Mesenchymal stem cell (in vitro differentiated cells and primary cell): ENCODE data around the gene PLA2G2F.

Experiments
- DNase-seq: peaks from one replicate; pipeline ENCODE4 v3.0.0-alpha.2; 2013
- H2AFZ ChIP-seq: one replicate; pipeline ENCODE4 v1.6.1; 2013; ENCODE audit warnings: low read depth, mild to moderate bottlenecking, control low read depth, inconsistent platforms, low read length, moderate library complexity
- H2AK5ac ChIP-seq: 2 replicates; pipeline ENCODE4 v1.6.1; 2013; ENCODE audit warnings: low read length, moderate library complexity, mild to moderate bottlenecking, inconsistent platforms; ENCODE audit not compliant: severe bottlenecking
- H2BK120ac ChIP-seq: one replicate; pipeline ENCODE4 v1.6.1; 2013; ENCODE audit warnings: low read depth, mild to moderate bottlenecking, inconsistent platforms, low read length, moderate library complexity
- H2BK12ac ChIP-seq, 2 experiments: one replicate each; pipeline ENCODE4 v1.6.1; 2013; ENCODE audit warnings: inconsistent platforms in 2 of 2, low read length in 2 of 2, mild to moderate bottlenecking in 2 of 2, moderate library complexity in 2 of 2, control low read depth in 1 of 2
- H2BK15ac ChIP-seq: one replicate; pipeline ENCODE4 v1.6.1; 2013; ENCODE audit warnings: mild to moderate bottlenecking, low read depth, inconsistent platforms; ENCODE audit not compliant: poor library complexity, severe bottlenecking
- H2BK5ac ChIP-seq: 2 replicates; pipeline ENCODE4 v1.6.1; 2013; ENCODE audit warnings: low read depth, mild to moderate bottlenecking, low read length, control low read depth, inconsistent platforms; ENCODE audit not compliant: poor library complexity, severe bottlenecking
- H3K14ac ChIP-seq, 2 experiments: one replicate each; pipeline ENCODE4 v1.6.1; 2013; ENCODE audit warnings: inconsistent platforms in 2 of 2, low read length in 2 of 2, control low read depth in 1 of 2, mild to moderate bottlenecking in 1 of 2, moderate library complexity in 1 of 2
- H3K18ac ChIP-seq, 2 experiments: one replicate each; pipeline ENCODE4 v1.6.1; 2013; ENCODE audit warnings: inconsistent platforms in 2 of 2, low read length in 2 of 2, control low read depth in 1 of 2, low read depth in 1 of 2, mild to moderate bottlenecking in 1 of 2
- H3K23ac ChIP-seq, 2 experiments: one replicate each; pipeline ENCODE4 v1.6.1; 2013; ENCODE audit warnings: inconsistent platforms in 2 of 2, low read length in 2 of 2, mild to moderate bottlenecking in 2 of 2, moderate library complexity in 2 of 2, control low read depth in 1 of 2
- H3K27ac ChIP-seq: 2 replicates; pipeline ENCODE4 v1.5.1; 2013; ENCODE audit warnings: mild to moderate bottlenecking, moderate library complexity, low read length, control low read depth, inconsistent platforms; ENCODE audit not compliant: poor library complexity, severe bottlenecking
- H3K27me3 ChIP-seq, 2 experiments: 2 replicates each; pipeline versions ENCODE4 v1.6.1 to v1.7.0; 2013; ENCODE audit warnings: low read length in 2 of 2, mild to moderate bottlenecking in 2 of 2, moderate library complexity in 2 of 2, control low read depth in 1 of 2, inconsistent platforms in 1 of 2; ENCODE audit not compliant: control insufficient read depth in 1 of 2, insufficient read depth in 1 of 2
- H3K36me3 ChIP-seq, 2 experiments: 2 replicates each; pipeline versions ENCODE4 v1.6.1 to v1.7.0; 2013; ENCODE audit warnings: low read length in 2 of 2, control low read depth in 1 of 2, inconsistent platforms in 1 of 2, low read depth in 1 of 2, mild to moderate bottlenecking in 1 of 2; ENCODE audit not compliant: insufficient read depth in 2 of 2, control insufficient read depth in 1 of 2
- H3K4ac ChIP-seq, 2 experiments: one replicate each; pipeline ENCODE4 v1.6.1; 2013; ENCODE audit warnings: inconsistent platforms in 2 of 2, low read length in 2 of 2, mild to moderate bottlenecking in 2 of 2, moderate library complexity in 2 of 2, control low read depth in 1 of 2, low read depth in 1 of 2
- H3K4me1 ChIP-seq: 2 replicates; pipeline ENCODE4 v1.6.1; 2013; ENCODE audit warnings: low read depth, low read length, control low read depth; ENCODE audit not compliant: control insufficient read depth, insufficient read depth
- H3K4me2 ChIP-seq: 2 replicates; pipeline ENCODE4 v1.6.1; 2013; ENCODE audit warnings: low read length, mild to moderate bottlenecking, inconsistent platforms; ENCODE audit not compliant: poor library complexity, severe bottlenecking
- H3K4me3 ChIP-seq, 2 experiments: 2 replicates each; pipeline versions ENCODE4 v1.5.1 to v1.7.0; 2013; ENCODE audit warnings: low read length in 2 of 2, mild to moderate bottlenecking in 2 of 2, control low read depth in 1 of 2, low read depth in 1 of 2; ENCODE audit not compliant: insufficient read depth in 1 of 2
- H3K79me1 ChIP-seq: replicated peaks from 2 replicates; pipeline ENCODE4 v1.6.1; 2013; ENCODE audit warnings: mild to moderate bottlenecking, control low read depth, low read length, inconsistent platforms; ENCODE audit not compliant: poor library complexity, severe bottlenecking
- H3K9ac ChIP-seq: 2 replicates; pipeline ENCODE4 v1.7.0; 2013; ENCODE audit warnings: mild to moderate bottlenecking, low read length, moderate library complexity
- H3K9me3 ChIP-seq: 2 replicates; pipeline ENCODE4 v1.7.0; 2013; ENCODE audit warnings: mild to moderate bottlenecking, low read length; ENCODE audit not compliant: control insufficient read depth
- H4K8ac ChIP-seq: one replicate; pipeline ENCODE4 v1.6.1; 2013; ENCODE audit warnings: inconsistent platforms, mild to moderate bottlenecking, low read length, moderate library complexity
- H4K91ac ChIP-seq: one replicate; pipeline ENCODE4 v1.6.1; 2013; ENCODE audit warnings: mild to moderate bottlenecking, low read length, inconsistent platforms
- WGBS: methylation state at CpG from one replicate; pipeline ENCODE4 v1.1.7; 2013; ENCODE audit warnings: mixed read lengths; 5-methylcytosine and 5-hydroxymethylcytosine counted together

PLA2G2F gene

DNA sequence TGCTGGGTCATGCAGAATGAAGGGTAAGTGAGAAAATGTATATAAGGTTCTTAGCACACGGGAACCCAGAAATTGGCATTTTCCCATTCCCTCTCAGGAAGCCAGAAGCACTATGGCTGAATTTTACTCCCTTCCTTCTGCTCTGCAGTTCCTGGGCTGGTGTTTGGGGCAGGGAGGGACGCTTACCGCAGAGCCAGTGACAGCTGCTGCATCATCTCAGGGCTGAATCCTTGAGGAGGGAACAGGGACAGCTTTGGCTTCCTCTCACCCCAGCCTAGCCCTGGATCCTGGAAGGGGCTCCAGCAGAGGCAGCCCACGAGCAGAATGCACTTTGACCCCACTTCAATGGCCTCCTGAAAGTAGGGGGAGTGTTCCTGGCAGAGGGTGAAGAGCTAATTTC is 31.8 kb upstream of the PLA2G2F start:
- Histone ChIP-seq H3K4ac (no peak overlapping the region), H4K8ac (no peak overlapping the region), H3K4me2 (no peak overlapping the region), H2BK12ac (no peak overlapping the region), H3K9me3 (no peaks in the 10 kb centered on the region), H3K27me3 (peaks cover 0 to 3% of the 10 kb centered on the region in 2 experiments), H2BK15ac (no peak overlapping the region), H3K27ac (no peak overlapping the region), H2AK5ac (no peak overlapping the region), H3K9ac (no peak overlapping the region), H3K14ac (no peak overlapping the region), H3K23ac (no peak overlapping the region), H2BK120ac (no peak overlapping the region), H2BK5ac (no peak overlapping the region), H2AFZ (no peak overlapping the region), H3K79me1 (no peaks in the 10 kb centered on the region), H4K91ac (no peak overlapping the region), H3K36me3 (no peaks in the 10 kb centered on the region), H3K4me3 (peak overlapping the region in 1 of 2 experiments; percentile 14), H3K18ac (no peak overlapping the region), H3K4me1 (no peaks in the 10 kb centered on the region)
- DNase-seq: no peak
- 69% methylated on average over 4 of the region's 4 CpGs for WGBS

DNA sequence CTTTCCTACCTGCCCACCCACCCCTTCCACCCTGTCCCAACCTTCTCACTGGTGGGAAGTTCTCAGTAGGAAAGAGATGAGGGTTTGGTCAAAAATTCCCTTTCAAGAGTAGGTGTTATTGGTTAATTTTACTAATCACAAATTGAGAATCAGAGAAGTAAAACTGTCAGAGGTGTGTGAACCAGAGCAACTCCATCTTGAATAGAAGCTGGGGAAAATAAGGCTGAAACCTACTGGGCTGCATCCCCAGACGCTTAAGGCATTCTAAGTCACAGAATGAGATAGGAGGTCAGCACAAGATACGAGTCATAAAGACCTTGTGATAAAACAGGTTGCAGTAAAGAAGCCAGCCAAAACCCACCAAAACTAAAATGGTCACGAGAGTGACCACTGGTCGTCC is 31.3 kb upstream of the PLA2G2F start:
- Histone ChIP-seq H3K36me3 (no peaks in the 10 kb centered on the region), H4K8ac (no peak overlapping the region), H4K91ac (no peak overlapping the region), H2AFZ (no peak overlapping the region), H3K4me1 (no peaks in the 10 kb centered on the region), H3K18ac (no peak overlapping the region), H2BK5ac (no peak overlapping the region), H3K14ac (no peak overlapping the region), H3K4me3 (peak overlapping the region in 1 of 2 experiments; percentile 14), H2AK5ac (no peak overlapping the region), H2BK120ac (no peak overlapping the region), H3K9ac (no peak overlapping the region), H3K79me1 (no peaks in the 10 kb centered on the region), H3K9me3 (no peaks in the 10 kb centered on the region), H2BK15ac (no peak overlapping the region), H3K27ac (no peak overlapping the region), H2BK12ac (no peak overlapping the region), H3K23ac (no peak overlapping the region), H3K27me3 (peaks cover 0 to 3% of the 10 kb centered on the region in 2 experiments), H3K4ac (no peak overlapping the region), H3K4me2 (no peak overlapping the region)
- WGBS: 70% methylated on average over 4 of the region's 4 CpGs
- DNase-seq: no peak

DNA sequence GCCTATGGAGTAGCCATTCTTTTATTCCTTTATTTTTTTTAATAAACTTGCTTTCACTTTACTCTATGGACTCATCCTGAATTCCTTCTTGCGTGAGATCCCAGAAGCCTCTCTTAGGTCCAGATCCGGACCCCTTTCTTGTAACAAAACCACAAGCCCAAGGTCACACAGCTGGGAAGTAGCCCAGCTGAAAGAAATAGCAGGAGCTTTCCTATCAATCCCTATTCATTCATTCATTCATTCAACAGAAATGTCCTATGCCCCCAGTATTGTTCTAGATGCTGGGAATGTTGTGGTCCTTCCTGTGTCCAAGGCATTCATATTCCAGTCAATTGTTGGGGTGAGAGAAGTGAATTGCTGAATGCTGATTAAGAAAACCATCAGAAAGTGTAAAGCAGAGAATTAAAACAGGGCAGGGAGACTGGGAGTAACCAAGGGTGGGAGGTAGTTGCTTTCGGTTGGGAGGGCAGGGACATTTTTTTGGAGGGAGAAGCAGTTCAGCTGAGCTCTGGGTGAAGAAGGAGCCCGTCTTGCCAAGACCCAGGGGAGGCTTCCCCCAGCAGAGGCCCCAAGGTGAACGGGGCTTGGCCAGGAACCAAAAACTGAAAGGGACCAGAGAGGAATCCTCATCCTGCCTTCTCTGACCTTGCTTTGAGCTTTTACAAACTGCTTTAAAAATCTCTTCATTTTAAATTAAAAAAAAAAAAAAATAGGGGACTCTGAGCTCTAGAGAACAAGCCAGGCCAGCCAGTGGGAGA is 30.6 kb upstream of the PLA2G2F start:
- Histone ChIP-seq H3K9me3 (no peaks in the 10 kb centered on the region), H3K4me2 (no peak overlapping the region), H3K36me3 (no peaks in the 10 kb centered on the region), H2BK15ac (no peak overlapping the region), H3K27ac (no peak overlapping the region), H3K27me3 (peaks cover 0 to 3% of the 10 kb centered on the region in 2 experiments), H3K18ac (no peak overlapping the region), H3K4me3 (no peak overlapping the region), H3K23ac (no peak overlapping the region), H3K14ac (no peak overlapping the region), H3K4ac (no peak overlapping the region), H3K4me1 (no peaks in the 10 kb centered on the region), H2AK5ac (no peak overlapping the region), H2BK12ac (no peak overlapping the region), H2AFZ (no peak overlapping the region), H2BK120ac (no peak overlapping the region), H3K9ac (no peak overlapping the region), H4K8ac (no peak overlapping the region), H3K79me1 (no peaks in the 10 kb centered on the region), H2BK5ac (no peak overlapping the region), H4K91ac (no peak overlapping the region)
- DNase-seq: no peak
- WGBS: 93% methylated on average over 5 of the region's 5 CpGs

DNA sequence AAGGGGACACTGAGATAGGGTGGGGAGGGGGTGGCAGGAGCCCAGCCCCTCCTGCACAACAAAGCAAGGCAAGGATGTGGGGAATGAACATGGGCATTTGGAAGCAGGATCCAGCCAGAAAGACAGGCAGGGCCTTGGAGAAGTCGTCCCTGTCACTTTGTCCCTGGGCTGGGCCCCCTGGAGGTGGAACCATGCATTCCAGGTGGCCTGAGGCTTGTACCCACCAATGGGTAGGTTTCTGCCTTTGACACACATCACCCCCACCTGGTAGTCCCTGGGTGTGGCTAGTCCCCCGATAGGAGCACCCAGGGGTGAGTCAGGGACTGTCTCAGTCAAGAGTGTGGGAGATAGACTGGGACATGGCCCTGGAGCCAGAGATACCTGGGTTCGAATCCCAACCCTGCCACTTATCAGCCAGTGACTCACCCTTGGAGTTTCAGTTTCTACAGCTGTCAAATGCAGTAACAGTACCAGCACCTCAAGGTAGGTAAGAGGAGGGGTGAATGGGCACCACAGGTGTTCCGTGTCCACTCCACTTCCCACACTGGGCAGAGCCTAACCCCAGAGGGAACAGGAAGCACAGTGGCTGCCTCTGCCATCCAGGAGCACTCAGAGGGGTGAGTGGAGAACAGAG is 29.8 kb upstream of the PLA2G2F start:
- H2BK120ac ChIP-seq: no peak overlapping the region
- H2AK5ac ChIP-seq: no peak overlapping the region
- H3K4me1 ChIP-seq: no peaks in the 10 kb centered on the region
- H3K9me3 ChIP-seq: no peaks in the 10 kb centered on the region
- no peak overlapping the region for H4K91ac ChIP-seq
- no peak overlapping the region for H3K18ac ChIP-seq
- peaks cover 3% of the 10 kb centered on the region in 2 experiments for H3K27me3 ChIP-seq
- H4K8ac ChIP-seq: no peak overlapping the region
- H3K23ac ChIP-seq: no peak overlapping the region
- no peak overlapping the region for H2AFZ ChIP-seq
- H3K4ac ChIP-seq: no peak overlapping the region
- H3K79me1 ChIP-seq: no peaks in the 10 kb centered on the region
- H3K36me3 ChIP-seq: no peaks in the 10 kb centered on the region
- H3K9ac ChIP-seq: no peak overlapping the region
- no peak overlapping the region for H2BK5ac ChIP-seq
- no peak overlapping the region for H2BK12ac ChIP-seq
- H3K27ac ChIP-seq: no peak overlapping the region
- no peak for DNase-seq
- H2BK15ac ChIP-seq: no peak overlapping the region
- WGBS: 86% methylated on average over 3 of the region's 4 CpGs
- no peak overlapping the region for H3K14ac ChIP-seq
- no peak overlapping the region for H3K4me3 ChIP-seq
- H3K4me2 ChIP-seq: no peak overlapping the region
